IPS-15b (cell line): Measurements from ENCODE around the gene FAM174B.

ENCODE experiments used
- H3K27me3 ChIP-seq: one replicate; pipeline ENCODE4 v1.6.1; 2013; ENCODE audit warnings: low read length; ENCODE audit not compliant: control insufficient read depth, insufficient read depth
- H3K36me3 ChIP-seq: one replicate; pipeline ENCODE4 v1.6.1; 2013; ENCODE audit warnings: low read length; ENCODE audit not compliant: control insufficient read depth, insufficient read depth
- H3K4me1 ChIP-seq: one replicate; pipeline ENCODE4 v1.6.1; 2013; ENCODE audit warnings: mild to moderate bottlenecking, low read length; ENCODE audit not compliant: control insufficient read depth, insufficient read depth
- H3K4me3 ChIP-seq: one replicate; pipeline ENCODE4 v1.5.1; 2013; ENCODE audit warnings: low read depth, low read length
- H3K9ac ChIP-seq: one replicate; pipeline ENCODE4 v1.6.1; 2013; ENCODE audit warnings: low read depth, mild to moderate bottlenecking, low read length
- H3K9me3 ChIP-seq: one replicate; pipeline ENCODE4 v1.6.1; 2013; ENCODE audit warnings: mild to moderate bottlenecking, low read length; ENCODE audit not compliant: control insufficient read depth, insufficient read depth

FAM174B gene

GRCh38 chr15:92570391-92570790, 85.2 kb downstream of the FAM174B start:
- no peaks in the 10 kb centered on the region for H3K36me3 ChIP-seq
- no peak overlapping the region for H3K9ac ChIP-seq
- no peaks in the 10 kb centered on the region for H3K4me1 ChIP-seq
- H3K27me3 ChIP-seq = no peaks in the 10 kb centered on the region
- H3K4me3 ChIP-seq = no peak overlapping the region
- H3K9me3 ChIP-seq = no peaks in the 10 kb centered on the region

- Histone ChIP-seq H3K27me3 (no peaks in the 10 kb centered on the region), H3K4me1 (no peaks in the 10 kb centered on the region), H3K4me3 (no peak overlapping the region), H3K9ac (no peak overlapping the region), H3K36me3 (no peaks in the 10 kb centered on the region), H3K9me3 (no peaks in the 10 kb centered on the region)
Measured at GRCh38 chr15:92569778-92570177, 85.8 kb downstream of the FAM174B start.
